Activated CD4-positive, CD25-positive, alpha-beta regulatory T cell treated with anti-CD3 and anti-CD28 coated beads, Interleukin-2, amount 50 U/mL, for 16 hours (primary cell): Measurements from ENCODE around the gene PALM.
"Not testable (repeated sequence)": the region's sequence is repeated elsewhere in the genome, so short reads cannot be mapped to it uniquely, and the experiment has no call there.

Experiments
- DNase-seq: peaks from one replicate; pipeline ENCODE4 v3.0.0-alpha.2; 2020; ENCODE audit warnings: low read depth, low spot score

PALM gene

GRCh38 chr19:703651-704446 lies 4.9 kb upstream of the PALM start:
- peak; percentile 17 for DNase-seq

- no peak for DNase-seq
Observed at GRCh38 chr19:704447-704741, 4.3 kb upstream of the PALM start.

- DNase-seq: no peak
Observed at GRCh38 chr19:709196-709964, 645 bp downstream of the PALM start.

- no peak for DNase-seq
Observed at GRCh38 chr19:709965-710571, 1.3 kb downstream of the PALM start.

GRCh38 chr19:710767-711166 lies 2.0 kb downstream of the PALM start:
- DNase-seq: no peak

DNA sequence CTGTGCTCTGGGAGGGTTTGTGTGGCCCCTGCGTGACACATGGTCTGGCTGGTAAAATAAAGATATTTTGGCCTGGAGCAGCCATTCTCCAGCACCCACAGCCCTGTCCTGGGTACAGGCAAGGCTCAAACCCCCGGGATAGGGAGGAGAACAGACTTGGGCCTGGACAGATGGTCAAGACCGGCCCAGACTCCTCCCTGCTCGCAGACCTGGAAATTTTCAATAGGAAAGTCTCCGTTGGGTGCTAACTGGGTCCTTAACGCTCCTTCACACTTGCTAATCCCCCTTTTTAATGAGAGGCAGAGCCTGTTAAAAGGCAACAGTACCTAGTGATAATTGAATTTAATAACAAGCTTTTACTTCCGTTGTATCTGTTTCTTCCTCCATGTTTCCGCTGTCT lies 2.5 kb downstream of the PALM start:
- no peak for DNase-seq

GRCh38 chr19:715347-715746 lies 6.6 kb downstream of the PALM start:
- no peak for DNase-seq

DNA sequence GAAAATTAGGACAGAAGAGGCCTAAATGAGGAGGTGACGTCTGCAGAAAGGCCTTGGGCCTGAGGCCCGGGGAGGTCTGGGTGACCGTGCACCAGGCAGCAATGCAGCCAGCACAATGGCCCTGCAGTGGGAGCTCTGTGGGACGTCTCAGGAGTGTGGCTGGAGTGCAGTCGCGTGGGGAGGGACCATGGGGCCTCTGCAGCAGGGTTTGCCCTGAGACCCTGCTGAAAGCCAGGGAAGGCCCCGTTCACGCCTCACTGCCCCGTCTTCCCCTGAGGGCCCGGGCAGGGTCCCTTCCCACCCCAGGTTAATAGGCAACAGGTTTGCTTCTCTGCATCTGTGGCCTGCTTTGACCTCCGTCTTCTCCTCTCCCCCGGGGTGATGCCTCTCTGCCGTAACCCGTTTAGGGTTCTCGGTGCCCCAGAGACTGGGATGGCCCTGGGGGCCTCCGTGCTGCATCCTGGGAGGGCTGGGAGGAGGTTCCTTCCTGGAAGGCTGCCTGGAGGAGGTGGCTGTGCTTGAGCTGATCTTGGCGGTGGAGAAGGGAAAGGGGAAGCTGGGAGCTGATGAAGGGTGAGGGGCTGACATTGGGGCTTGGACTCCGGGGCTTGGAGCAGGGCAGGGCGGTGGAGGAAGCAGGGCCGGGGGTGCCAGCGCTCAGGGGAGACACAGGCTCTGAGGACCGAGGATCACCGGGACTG lies 9.7 kb downstream of the PALM start:
- no peak for DNase-seq

DNA sequence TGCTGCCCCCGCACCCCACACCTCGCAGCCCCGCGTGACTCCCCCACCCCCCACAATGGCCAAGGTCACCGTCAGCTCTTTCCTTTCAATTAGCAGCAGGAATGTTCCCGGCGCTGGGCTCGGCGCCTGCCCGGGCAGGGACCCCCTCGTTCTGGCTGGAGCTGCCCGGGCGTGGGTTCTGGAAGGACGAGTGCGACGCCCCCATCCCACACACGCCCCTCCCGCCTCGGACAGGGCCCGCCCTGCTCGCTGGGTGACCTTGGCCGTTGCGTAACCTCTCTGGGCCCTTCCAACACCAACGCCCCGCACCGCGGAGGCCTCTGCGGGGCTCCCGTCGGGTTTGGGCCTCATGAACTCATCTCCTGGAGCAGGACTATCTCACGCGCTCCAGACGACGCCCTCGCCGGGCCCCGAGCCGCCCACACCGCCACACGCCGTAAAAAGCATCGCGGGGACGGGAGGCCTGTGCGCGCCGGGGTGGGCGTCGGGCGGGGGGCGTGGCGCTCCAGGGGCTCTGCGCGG lies 10.3 kb downstream of the PALM start:
- no peak for DNase-seq

- no peak for DNase-seq
Observed at GRCh38 chr19:719636-720344, 11.1 kb downstream of the PALM start.

GRCh38 chr19:720345-721160 lies 11.8 kb downstream of the PALM start:
- no peak for DNase-seq

- DNase-seq: no peak
Observed at GRCh38 chr19:722553-723101, 13.9 kb downstream of the PALM start.

GRCh38 chr19:723247-723646 lies 14.5 kb downstream of the PALM start:
- DNase-seq: no peak

DNA sequence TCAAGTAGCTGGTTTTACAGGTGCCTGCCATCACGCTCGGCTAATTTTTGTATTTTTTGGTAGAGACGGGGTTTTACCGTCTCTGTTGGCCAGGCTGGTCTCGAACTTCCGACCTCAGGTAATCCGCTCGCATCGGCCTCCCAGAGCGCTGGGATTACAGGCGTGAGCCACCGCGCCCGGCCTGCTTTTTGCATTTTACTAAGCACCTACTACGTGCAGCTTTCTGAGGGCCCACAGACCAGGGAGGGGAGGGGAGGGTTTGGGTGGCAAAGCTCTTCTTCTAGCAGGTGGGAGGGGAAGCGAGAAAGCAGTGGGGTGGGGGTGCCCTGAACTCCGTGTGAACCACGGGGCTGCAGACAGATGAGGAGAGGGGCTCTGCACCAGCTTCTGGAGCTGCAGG lies 15.0 kb downstream of the PALM start:
- no peak for DNase-seq

DNA sequence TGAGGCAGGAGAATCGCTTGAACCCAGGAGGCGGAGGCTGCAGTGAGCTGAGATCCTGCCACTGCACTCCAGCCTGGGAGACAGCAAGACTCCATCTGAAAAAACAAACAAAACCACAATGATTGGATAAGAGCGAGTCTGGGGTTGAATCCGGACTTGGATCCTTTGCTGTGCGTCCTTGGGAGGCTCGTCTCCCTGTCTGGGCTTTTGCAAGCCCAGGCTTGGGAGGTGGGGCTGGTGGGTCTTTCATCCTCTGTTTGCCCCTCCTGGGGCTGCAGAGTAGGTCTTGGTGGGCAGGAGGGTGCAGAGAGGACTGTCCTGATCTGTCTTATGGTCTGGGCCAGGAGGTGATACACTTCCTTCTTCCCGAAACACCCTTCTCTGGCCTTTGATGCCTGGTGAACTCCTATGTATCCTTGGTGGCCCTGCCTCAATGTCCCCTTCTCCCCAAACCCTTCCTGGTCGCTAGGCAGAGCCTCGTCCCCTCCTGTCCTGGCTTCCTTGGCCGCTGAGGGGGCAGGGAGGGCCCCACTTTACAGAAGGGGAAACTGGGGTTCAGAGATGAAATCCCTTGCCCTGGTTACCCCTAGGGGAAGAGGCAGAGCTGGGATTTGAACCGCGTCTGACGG lies 16.8 kb downstream of the PALM start:
- no peak for DNase-seq

DNA sequence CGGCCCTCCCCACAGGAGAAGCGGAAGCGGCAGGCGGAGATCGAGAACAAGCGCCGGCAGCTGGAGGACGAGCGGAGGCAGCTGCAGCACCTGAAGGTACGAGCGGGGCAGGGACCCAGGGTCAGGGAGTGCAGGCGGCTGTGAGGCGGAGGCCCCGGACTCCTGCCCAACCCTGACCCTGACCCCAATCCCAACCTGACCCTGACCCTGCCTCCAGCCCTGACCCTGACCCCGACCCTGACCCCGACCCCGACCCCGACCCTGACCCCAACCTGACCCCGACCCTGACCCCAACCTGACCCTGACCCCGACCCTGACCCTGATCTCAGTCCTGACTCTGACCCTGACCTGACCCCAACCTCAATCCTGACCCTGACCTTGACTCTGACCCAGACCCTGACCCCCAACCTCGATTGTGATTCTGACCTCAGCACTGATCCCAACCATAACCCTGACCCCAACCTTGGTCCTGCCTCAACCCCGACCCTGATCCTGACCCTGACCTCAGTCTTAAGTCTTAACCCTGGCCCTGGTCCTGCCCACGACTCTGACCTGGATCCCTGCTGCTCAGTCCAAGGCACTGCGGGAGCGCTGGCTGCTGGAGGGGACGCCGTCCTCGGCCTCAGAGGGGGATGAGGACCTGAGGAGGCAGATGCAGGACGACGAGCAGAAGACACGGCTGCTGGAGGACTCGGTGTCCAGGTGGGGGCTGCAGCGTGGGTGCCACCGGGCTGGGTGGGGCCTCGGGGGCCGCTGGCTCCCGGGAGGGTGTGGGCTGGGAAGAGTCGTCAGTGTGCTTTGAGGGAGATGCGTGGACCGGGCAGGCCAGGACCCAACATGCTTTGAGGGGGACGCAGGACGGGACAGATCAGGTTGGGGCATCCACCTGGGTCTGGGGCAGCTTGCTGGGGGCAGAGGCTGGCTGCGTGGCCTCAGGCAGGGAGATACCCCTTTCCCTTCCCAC lies 18.5 kb downstream of the PALM start:
- DNase-seq: no peak

- DNase-seq: no peak
Observed at GRCh38 chr19:728011-728410, 19.3 kb downstream of the PALM start.

- not testable (repeated sequence) for DNase-seq
Observed at GRCh38 chr19:729564-729963, 20.8 kb downstream of the PALM start.
